C1 segment of cervical spinal cord (tissue), 14 donors: ENCODE measurements around the gene UVSSA.
"Not testable (repeated sequence)": the region's sequence is repeated elsewhere in the genome, so short reads cannot be mapped to it uniquely, and the experiment has no call there.

Experiments
- DNase-seq, 14 donors: peaks; one replicate each; lab custom pipeline; 2025; lab: John Stamatoyannopoulos, UW

Gene UVSSA

GRCh38 chr4:1395389-1395820 lies 48.4 kb downstream of the UVSSA start:
- DNase-seq: not testable (repeated sequence)

- no peak for DNase-seq
Measured at GRCh38 chr4:1395941-1396805, 49.2 kb downstream of the UVSSA start.

DNA sequence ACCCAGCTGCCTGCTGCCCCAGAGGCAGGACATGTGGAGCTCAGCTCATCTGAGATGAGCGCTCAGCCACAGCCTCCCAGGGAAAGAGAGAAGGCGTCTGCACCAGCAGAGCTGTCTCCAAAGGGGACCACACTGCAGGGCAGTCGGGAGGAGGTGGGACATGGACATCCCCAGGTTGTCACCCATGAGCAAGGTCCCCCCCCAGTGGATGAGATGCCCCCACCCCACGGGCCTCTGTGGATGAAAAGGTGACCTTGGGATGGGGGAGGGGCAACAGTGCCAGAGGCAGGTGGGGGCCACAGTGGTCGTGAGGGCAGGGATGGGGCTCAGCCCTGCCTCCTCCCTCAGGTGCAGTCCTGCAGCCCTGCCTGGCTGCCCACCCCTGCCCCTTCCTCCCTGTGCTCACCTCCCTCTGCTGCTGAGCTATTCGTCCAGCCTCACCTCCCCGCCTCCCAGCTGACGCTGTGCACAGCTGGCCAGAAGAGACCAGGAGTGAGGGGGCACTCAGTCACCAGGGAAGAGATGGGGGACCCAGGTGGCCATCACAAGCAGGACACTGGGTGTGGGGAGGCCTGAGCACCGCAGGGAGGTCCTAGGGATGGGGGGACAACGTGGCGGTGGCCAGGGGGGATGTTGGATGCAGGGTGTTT lies 49.9 kb downstream of the UVSSA start:
- no peak for DNase-seq

- DNase-seq: no peak
Measured at GRCh38 chr4:1398681-1399507, 51.9 kb downstream of the UVSSA start.

GRCh38 chr4:1399508-1400190 lies 52.6 kb downstream of the UVSSA start:
- no peak for DNase-seq

GRCh38 chr4:1400191-1400805 lies 53.3 kb downstream of the UVSSA start:
- no peak for DNase-seq

GRCh38 chr4:1400831-1401408 lies 53.9 kb downstream of the UVSSA start:
- DNase-seq: no peak

DNA sequence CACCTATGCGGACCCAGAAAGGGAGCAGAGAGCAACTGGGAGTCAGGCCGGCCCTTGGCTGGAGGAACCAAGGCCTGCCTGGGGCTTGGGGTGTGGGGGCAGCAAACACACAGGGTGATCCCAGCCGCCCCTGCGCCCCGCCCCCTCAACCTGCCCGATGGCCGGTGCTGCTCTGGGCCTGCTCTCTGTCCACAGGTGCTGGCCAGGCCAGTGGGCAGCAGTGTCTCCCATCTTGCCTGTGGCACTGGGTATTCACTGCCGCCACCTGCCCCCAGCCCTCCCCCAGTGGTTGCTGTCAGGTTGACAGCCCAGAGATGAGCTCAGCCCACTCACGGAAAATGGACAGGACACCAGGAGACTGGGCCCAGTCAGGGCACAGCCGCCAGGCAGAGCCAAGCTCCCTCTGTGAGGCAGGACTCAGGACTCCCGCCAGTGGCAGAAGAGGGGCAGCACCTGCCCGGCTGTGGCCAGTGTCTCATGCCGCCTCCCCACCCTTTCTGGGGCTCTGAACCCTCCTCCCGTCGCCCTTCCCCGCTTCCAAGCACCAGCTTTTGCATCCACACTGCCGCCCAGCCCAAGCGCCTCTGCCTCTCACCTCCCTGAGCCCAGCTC lies 54.5 kb downstream of the UVSSA start:
- no peak for DNase-seq

DNA sequence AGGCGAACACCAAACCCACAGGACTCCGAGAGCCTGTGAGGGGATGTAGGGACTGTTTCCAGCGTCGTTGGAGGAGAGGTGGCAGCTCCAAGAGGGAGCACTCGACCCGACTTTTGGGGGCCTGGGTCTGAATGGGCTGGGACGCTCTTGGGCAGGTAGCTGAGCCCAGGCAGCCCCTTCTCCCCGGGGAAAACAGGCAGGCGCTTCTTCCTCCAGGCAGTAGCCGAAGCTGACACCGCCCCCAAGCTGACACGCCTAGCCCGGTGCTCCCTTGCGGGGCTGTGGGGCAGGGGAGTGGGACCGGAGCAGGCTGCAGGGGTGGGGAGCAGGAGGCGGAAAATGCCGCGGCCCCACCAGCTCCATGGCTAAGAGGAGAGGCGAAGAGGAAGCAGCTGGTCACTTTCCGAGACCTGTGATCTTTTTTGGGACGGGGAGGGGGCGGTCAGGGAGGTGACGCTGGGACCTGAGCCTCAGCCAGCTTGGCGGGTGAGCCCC lies 55.1 kb downstream of the UVSSA start:
- no peak for DNase-seq

DNA sequence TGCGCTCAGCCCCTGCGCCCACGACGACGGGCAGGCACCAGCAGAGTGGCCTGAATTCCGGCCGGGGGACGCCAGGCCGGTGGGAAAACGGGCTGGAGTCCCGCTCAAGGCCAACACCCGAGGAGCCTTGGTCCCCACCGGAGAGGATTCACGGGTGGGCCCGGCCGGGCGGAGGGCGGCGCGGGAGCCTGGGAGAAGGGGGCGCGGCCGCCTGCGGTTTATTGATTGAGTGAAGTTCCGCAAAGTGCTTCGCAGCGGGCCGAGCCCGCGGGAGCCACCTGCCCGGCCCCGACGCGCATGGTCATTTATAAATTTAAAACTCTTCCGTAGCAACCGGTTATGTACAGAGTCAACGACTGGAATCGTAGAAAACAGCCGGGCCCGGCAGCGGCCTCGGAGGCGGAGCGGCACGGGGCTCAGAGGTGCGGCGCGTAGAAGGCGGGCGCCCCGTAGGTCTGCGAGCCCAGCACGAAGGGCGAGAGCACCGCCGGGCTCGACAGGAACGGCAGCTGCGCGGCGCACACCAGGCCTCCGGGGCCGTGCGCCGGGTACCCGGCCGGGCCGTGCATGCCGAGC lies 55.6 kb downstream of the UVSSA start:
- DNase-seq: no peak

GRCh38 chr4:1403177-1403583 lies 56.2 kb downstream of the UVSSA start:
- no peak for DNase-seq

DNA sequence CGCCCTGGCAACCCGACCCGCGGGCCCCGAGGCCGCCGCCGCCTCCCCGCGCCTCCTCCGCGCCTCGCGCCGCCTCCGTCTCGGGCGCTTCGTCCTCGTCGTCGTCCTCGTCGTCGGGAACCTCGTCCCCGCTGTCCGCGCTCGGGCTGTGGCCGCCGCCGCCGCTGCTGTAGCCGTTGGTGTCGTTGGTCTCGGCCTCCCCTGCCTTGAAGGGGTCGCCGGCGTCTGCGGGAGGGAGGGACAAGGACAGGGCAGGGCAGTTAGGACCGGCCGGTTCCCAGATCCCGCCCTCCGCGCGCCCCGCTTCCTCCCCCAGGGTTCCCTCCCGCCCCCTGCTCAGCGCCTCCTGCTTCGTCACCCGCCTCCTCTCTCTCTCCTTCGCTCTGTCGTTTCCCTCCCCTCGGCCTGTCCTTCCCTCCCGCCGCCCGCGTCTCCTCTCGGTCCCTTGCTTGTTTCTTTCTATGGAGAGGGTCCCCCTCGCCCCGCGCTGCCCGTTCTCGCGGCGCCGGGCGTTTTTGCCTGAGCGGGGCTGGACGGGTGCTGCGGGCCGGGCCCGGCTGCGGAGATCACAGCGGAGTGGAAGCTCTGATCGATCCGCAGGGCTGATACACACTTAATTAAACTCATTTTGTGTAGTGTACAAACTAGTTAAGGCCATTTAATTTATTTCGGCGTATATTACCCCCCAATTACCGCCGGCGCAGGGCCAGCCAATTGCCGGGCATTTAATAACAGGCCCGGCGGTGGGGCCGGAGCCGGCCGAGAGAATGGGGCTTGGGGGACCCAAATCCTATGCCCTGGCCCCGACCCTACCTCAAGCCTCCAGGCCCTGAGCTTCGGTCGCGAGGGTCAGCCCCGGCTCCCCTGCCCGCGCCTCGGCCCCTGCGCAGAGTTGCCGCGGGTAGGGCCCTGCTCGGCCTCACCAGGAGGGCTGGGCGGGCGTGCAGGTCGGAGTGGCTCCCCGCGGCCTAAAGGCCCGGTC lies 56.9 kb downstream of the UVSSA start:
- DNase-seq: no peak

GRCh38 chr4:1404573-1405253 lies 57.7 kb downstream of the UVSSA start:
- DNase-seq: no peak

DNA sequence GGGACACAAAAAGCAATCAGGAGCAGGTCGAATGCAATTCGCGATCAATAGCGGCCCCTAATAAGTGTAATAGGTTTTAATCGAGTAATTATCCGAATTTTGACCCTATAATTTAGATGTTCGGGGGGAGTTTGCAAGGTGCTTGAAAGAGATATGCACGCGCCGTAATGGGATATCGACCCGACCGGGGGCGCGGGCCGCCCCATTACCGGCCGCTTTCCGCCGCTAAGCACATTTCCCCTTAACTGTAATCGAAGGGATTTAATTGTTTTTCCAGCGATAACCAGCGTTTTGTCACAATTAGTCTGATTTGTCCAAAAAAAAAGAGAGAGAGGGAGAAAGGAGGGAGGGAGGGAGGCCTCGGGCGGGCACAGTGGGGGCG lies 58.2 kb downstream of the UVSSA start:
- DNase-seq: no peak

DNA sequence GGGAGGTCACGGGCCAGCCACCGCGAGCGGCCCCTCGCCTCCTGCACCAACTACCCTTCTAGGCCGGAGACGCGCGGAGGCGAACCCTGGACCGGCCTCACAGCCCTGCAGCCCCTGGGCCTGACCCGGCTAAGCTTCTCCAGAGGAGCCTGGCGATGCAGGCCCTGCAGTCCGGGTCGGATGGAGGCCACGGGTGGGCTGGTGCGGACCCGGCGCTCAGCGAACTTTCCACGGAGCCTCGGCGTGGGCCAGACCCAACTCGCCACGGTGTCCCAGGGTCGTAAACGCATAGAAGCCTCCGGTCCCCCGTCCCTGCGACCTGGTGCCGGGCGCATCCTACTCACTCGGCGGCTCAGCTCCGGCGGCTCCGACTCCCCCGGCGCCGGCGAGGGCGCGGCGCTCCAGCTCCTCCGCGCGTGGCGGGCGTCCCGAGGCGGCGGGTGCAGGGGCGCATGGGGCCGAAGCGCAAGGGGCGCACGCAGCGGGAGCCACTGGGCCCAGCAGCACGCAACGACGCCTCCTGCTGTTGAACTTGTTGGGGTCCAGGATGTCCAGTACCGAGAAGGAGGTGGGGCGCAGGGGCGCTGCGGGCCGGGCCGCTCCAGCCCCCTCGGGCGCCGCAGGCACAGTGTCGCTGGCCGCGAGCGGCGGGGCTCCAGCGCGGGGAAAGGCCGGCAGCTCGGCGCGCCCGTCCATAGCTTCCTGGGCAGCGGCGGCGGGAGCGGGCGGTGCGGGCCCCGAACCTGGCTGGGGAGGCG lies 58.8 kb downstream of the UVSSA start:
- DNase-seq: no peak

DNA sequence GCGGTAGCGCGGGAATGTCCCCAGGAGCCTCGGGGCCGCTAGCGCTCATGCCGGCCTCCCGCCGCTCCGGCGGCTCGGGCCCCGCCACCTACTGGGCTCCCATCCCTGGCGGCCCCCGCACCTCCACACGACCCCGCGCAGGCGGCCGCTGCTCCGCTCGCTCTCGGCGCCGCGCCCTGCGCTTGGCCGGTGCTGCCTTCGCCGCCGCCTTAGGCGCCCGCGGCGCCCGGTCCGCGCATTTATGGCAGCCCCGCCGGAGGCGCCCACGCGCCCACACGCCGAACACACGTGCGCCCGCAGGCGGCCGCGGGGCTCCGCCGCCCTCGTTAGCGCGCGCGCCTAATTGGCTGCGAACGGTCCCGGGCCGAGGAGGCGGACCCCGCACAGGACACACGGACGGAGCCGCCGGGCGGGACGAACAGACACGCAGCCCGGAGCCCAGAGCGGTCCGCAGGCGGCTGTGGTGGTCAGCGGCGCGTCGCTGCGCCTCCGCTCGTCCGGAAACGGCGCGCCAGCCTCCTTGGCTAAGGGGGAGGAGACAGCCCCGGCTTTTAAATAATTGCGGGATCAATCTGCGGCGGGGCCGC lies 59.5 kb downstream of the UVSSA start, which contains the start of gene NKX1-1:
Gene NKX1-1, minus strand, starts transcription at position 49 of the 587 bp plus-strand sequence. Its CDS starts 0 bp downstream, at position 49.
- DNase-seq: no peak
